RWPE1 (cell line): ENCODE data around the gene TRPV4.

Experiments used
- CTCF ChIA-PET: fragments of 350-600 bp; sonication (Branson Sonifier 250); formaldehyde crosslinking; extraction: SDS; loops from one replicate; lab custom pipeline; 2021; lab: Yijun Ruan, JAX
- POLR2A ChIA-PET: fragments of 400-600 bp; formaldehyde crosslinking; extraction: SDS; loops from one replicate; lab custom pipeline; 2020; ENCODE audit warnings: antibody characterized with exemption; ENCODE audit not compliant: low non-redundant PET; lab: Yijun Ruan, JAX
- DNase-seq: peaks from one replicate; pipeline ENCODE4 v3.0.0; 2012; ENCODE audit warnings: low spot score
- H3K27ac ChIP-seq: fragments of 450-650 bp; 2 replicates; pipeline ENCODE4 v1.5.1; 2017
- TF ChIP-seq, protein P1 (sequence below): fragments of 450-650 bp; conservative IDR thresholded peaks from 2 replicates; pipeline ENCODE4 v1.5.1; 2017; ENCODE audit warnings: low read depth, mild to moderate bottlenecking

Gene TRPV4

GRCh38 chr12:109768901-109769670 is 64.1 kb downstream of the TRPV4 start:
- POLR2A ChIA-PET, result no interaction called here
- TF ChIP-seq, protein P1, sequence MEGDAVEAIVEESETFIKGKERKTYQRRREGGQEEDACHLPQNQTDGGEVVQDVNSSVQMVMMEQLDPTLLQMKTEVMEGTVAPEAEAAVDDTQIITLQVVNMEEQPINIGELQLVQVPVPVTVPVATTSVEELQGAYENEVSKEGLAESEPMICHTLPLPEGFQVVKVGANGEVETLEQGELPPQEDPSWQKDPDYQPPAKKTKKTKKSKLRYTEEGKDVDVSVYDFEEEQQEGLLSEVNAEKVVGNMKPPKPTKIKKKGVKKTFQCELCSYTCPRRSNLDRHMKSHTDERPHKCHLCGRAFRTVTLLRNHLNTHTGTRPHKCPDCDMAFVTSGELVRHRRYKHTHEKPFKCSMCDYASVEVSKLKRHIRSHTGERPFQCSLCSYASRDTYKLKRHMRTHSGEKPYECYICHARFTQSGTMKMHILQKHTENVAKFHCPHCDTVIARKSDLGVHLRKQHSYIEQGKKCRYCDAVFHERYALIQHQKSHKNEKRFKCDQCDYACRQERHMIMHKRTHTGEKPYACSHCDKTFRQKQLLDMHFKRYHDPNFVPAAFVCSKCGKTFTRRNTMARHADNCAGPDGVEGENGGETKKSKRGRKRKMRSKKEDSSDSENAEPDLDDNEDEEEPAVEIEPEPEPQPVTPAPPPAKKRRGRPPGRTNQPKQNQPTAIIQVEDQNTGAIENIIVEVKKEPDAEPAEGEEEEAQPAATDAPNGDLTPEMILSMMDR, result no peak
- DNase-seq, result no peak
- CTCF ChIA-PET, result interaction anchor here (0.6 kb wide), 2 partner anchors 170 to 337 kb away, joined by 5 to 7 read pairs; no protein-coding TSS in a partner anchor
- no peak overlapping the region for H3K27ac ChIP-seq

DNA sequence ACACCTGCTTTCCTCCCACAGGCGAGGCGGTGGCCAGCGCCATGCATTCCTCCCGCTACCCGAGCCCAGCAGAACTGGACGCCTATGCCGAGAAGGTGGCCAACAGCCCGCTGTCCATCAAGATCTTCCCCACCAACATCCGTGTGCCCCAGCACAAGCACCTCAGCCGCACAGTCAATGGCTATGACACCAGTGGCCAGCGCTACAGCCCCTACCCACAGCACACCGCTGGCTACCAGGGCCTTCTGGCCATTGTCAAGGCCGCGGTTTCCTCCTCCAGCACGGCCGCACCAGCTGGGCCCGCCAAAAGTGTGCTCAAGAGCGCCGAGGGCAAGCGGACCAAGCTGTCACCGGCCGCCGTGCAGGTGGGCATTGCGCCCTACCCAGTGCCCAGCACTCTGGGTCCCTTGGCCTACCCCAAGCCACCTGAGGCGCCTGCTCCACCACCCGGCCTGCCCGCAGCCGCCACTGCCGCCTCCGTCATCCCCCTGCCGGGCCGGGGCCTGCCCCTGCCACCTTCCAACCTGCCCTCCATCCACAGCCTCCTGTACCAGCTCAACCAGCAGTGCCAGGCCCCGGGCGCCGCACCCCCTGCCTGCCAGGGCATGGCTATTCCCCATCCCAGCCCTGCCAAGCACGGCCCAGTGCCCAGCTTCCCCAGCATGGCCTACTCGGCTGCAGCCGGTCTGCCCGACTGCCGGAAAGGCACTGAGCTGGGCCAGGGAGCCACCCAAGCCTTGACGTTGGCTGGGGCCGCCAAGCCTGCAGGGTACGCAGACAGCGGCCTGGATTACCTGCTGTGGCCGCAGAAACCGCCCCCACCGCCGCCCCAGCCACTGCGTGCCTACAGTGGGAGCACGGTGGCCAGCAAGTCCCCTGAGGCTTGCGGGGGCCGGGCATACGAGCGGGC is 65.0 kb downstream of the TRPV4 start:
- H3K27ac ChIP-seq, result no peak overlapping the region
- ChIA-PET CTCF (interaction anchor here (0.6 kb wide), 1 partner anchor 336 kb away, joined by 7 read pairs; no protein-coding TSS in a partner anchor), POLR2A (no interaction called here)
- TF ChIP-seq, protein P1, result no peak
- DNase-seq, result no peak

DNA sequence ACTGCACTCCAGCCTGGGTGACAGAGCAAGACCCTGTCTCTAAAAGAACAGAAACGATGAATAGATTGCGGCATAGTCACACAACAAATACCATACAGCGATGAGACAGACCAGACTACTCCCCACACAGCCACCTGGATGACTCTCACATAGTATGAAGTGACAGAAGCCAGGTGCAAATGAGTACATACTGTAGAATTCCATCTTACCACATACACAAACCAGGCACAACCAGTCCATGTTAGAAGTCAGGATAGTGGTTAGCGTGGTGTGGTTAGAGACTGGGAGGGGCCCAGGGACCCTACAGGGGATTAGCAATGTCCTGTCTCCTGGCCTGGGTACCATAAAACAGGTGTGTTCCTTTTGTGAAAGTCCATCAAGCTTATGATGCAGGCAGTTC is 65.7 kb downstream of the TRPV4 start:
- no peak for DNase-seq

DNA sequence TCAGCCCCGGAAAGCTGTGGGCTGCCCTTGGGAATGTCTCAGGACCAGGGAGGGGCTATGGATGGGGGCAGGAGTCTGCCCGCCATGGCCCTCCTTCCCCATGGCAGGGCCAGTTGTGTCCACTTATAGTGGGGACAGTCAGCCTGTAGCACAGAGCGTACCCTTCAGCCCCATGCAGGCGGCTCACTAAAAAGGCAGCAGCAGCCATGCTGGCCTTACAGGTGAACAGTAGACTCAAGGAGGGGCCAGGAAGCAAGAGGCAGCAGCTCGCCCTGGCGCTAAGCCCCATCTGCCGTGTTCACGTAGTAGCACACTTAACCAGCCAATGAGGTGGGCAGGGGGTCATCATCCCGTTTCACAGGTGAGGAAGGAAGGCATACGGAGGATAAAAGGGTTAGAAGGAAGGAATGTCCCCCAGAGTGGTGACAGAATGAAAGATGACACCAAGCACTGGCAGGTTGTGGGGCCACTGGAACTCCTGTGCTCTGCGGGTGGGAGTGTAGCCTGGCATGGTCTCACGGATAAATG is 66.9 kb downstream of the TRPV4 start:
- POLR2A ChIA-PET, result no interaction called here
- DNase-seq, result no peak
- H3K27ac ChIP-seq, result no peak overlapping the region
- CTCF ChIA-PET, result interaction anchor here (0.6 to 2.0 kb wide), 3 partner anchors 9 to 168 kb away, joined by 3 to 7 read pairs (median 3); no protein-coding TSS in a partner anchor
- TF ChIP-seq, protein P1, result no peak

More for the DNA sequence above, 65.7 kb downstream of the TRPV4 start:
- ChIA-PET POLR2A (no interaction called here), CTCF (no interaction called here)
- no peak overlapping the region for H3K27ac ChIP-seq
- TF ChIP-seq, protein P1, result no peak

DNA sequence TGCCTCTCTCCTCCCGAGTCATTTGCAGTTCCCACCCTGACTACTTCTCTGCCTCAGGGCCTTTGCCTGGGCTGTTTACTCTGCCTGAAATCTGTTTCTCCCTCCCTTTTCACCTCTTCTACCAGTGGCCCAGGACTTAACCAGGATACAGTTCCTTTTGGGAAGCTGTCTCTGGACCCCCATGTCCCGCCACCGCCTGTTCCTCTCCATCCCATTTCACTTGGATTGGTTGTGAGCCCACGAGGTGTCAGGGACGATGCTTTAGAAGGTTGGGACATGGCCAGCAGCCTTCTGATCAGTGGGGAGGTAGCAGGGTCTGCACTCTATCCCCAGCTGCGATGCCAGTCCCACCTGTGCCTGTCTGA is 67.8 kb downstream of the TRPV4 start:
- no peak overlapping the region for H3K27ac ChIP-seq
- no peak for DNase-seq
- CTCF ChIA-PET, result interaction anchor here (1.1 to 2.0 kb wide), 2 partner anchors 11 to 168 kb away, joined by 3 to 7 read pairs; no protein-coding TSS in a partner anchor
- POLR2A ChIA-PET, result no interaction called here
- TF ChIP-seq, protein P1, result no peak
